MV-4-11 (cell line): Measurements from ENCODE around the gene LINGO4.
"Not testable (repeated sequence)": the region's sequence is repeated elsewhere in the genome, so short reads cannot be mapped to it uniquely, and the experiment has no call there.

Experiments used
- DNase-seq: peaks from one replicate; lab custom pipeline; 2025; lab: John Stamatoyannopoulos, UW

The LINGO4 gene

DNA sequence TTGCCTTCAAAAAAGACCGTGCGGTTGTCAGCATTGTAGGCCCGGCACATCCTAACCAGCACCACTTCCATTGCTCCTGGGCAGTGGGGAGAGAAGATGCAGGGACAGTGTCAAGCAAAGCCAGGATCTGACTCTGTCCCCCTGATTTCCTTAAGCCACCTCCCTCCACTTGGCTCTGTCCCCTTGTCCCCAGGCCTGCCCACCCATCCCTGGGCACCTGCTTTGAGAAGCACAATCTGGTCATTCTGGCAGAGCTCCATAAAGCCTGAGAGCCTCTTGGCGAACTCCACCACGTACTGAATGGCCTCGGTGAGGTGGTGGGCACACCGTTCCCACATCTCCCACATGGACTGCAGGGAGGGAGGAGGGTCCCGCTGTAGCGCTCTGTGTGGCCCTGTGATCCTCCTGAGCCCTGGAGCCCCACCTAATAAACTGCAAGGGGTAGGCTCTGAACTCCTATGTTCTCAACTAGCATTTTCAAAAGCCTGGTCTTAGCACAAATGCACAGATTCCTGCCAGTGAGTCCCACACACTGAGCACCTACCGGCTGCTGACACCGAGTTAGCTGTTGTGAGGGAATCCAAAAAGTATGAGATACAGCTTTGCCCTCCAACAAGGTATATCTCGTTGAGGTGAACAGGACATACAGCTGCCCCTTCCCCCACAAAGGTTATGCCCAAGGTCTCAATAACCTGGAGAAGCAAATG lies 8.2 kb upstream of the LINGO4 start:
- DNase-seq, result no peak

DNA sequence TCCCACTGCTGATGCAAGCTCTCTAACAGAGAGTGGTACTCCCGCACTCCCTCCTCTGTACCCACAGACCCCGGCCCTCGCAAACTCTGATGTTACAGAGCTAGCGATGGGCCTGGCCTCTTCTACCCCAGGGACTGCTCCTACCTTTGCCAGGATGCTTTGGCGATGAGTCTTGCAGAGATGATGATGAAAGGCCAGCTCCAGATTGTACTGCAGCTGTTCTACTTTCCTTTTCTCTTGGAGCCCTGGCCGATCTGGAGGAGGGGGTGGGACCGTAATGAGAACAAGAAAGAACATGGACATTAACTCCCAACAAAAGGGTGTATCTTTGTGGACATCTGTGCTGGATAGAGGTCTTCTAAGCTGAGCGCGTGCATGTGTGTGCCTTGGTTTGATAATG lies 6.0 kb upstream of the LINGO4 start:
- DNase-seq, result no peak

DNA sequence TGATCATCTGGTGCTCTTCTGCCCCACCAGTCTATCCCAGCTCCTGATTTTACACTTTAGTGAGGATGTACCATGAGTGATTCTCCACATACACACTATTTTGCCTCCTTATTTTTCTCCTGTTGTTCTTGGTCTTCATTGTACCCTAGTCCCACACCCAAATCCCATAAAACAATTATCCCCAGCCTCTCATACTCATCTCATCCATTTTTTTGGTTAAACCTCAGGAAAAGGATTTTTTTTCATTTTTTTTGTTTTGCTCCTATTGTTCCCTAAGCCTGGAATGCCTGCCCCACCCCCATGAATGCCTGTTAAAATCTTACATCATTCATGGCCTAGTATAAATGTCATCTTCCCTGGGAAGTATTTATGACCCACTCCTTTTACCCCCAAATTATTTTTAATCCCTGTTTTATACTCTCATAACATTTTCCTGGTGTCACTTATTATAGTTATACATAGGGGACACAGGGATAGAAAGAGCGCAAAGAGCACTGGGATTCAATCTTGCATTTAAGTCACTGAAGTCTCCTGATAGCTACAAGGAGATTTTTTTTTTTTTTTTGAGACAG lies 4.9 kb upstream of the LINGO4 start:
- no peak for DNase-seq

DNA sequence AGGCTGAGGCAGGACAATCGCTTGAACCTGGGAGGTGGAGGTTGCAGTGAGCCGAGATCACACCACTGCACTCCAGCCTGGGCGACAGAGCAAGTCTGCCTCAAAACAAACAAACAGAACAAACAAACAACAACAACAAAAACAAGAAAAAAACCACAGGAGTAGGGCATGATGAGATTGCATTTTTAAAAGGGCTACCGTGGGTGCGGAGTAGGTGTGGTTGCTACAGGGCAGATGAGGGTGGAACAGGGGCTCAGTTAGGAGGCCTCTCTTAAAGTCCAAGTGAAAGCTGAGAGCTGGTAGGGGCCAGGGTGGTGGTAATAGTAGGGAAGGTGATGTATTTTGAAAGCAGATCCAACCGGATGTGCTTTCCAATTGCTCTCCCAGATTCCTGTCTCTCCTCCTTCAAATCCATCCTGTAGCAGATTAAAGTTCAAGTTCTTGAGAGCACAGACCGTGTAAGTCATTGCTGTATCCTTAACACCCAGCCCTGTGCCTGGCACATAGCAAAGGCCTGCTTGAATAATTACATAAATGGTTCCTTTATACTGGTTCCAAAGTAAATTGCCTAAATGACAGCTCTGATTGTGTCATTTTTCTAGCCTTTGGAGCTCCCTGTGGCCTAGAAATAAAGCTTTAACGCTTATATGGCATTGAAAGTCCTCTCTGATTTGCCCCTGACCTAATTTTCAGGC lies 4.2 kb upstream of the LINGO4 start:
- DNase-seq, result no peak

DNA sequence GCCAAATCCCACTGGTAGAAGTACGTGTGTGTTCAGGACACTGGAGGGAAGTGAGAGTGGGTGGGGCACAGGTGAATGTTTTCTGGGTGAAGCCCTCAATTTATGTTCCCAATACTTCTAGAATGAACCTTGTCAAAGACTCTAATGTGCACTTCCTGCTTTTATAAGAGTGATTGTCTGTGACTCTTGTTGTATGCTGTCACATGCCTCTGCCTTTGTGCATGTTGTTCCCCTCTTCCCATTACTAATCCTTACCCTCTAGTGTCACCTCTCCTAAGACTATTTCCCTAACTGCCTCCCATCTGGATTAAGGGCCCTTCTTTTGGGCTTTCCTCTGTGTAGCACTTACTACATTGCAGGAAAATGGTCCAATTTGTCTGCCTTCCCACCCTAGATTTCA lies 2.5 kb upstream of the LINGO4 start:
- no peak for DNase-seq

DNA sequence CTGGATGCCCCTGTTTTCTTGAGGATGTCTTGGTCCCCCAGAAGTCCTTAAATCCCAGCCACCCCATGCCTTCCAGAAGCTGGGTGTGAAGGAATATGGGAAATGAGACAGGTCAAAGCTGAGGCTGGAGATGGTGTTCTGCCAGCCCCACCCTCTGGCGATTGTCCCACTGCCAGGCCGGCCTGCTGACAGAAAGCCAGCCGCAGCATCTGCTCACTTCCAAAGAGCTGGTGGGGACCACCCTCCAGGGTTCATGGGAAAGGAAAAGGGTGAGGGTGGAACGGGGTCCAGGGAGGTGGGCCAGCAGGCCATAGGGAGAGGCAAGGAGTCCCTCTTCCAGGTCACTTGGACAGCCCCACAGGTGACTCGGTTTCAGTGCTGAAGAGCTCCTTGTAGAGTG lies 1.9 kb upstream of the LINGO4 start:
- DNase-seq, result no peak

DNA sequence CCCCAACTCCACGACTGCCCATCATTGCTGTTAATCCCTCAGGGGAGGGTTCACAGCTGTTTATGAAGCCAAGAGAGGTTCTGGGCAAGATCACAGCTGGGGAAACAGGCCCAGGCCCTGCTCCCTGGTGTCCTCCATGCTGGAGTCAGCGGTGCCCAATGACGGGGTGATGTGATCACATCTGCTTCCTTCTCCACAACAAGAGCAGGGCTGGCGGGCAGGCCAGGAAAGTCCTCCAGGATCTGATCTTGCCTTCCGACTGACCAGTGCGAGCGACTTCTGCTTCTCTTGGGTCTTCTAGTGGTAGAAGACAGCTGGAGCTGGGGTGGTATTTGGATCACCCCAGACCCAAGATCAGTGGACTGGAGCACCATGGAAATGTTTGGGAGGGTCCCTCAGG lies 951 bp upstream of the LINGO4 start:
- DNase-seq, result no peak

DNA sequence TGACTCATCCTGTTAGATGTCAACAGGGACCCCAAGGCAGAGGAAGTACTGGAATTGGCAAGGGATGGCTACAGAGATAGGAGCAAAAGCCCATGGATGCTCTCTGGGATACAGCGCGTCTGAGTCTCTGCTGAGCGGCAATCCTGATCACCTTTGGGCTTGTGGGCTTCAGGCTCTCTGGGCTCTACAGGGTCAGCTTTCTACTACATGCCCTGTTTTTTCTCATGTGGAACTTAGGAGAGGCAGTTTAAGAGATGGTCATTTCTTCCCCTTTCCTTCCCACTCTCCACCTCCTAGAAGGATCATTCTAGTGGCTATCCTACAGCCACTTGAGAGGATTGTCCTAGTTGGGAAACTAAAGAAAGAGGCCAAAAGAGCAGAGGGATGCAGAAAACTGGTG lies 1.3 kb downstream of the LINGO4 start:
- no peak for DNase-seq

DNA sequence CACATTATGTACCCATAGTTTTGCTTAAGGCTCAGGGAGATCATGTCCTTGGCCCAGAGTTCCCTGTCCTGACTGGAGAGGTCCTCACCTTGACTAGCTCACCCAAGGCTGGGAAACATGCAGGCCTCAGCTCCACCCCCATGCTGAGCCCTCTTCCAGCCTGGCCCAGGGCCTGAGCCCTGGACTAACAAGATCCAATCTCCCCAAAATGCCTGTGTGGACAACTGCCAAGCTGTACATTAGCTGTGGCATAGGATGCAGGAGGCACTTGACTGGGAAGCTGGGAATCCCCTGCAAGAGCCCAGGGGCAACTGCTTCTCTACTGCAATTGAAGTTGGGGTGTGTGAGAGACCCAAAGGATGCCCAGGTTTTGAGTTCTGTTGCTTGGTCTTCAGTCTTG lies 2.1 kb downstream of the LINGO4 start:
- no peak for DNase-seq

DNA sequence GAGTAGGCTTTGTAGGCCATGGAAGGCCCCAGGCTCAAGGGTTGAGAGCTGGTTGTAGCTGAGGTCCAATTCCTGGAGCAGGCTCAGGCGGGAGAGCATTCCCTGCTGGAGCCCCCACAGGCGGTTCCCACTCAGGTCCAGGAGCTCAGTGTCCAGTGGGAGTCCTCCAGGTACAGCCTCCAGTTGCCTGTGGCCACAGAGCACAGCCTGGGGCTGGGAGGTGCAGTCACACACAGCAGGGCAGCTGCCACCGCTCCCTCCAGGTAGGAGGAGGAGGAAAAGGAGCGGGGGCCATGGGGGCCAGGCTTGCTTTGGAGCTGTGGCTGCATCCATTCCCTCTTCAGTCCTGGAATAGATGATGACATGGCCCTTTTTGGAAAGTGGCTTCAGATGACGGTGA lies 2.8 kb downstream of the LINGO4 start:
- no peak for DNase-seq

DNA sequence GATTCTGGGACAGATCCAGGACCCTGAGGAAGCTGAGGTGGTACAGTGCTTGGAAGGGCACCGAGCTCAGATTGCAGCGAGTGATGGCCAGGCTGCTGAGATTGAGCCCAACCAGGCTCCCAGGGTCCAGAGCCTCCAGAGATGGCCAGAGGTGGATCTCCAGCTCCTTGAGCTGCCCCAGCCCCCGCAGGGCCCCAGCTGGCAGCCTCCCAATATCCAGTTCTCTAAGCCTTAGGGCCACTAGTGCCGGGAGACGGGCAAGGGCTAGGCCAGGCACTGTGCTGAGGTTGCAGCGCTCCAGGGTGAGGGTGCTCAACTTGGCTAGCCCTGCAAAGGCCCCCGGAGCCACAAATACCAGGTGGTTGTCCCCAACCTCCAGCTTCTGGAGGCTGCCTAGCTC lies 3.4 kb downstream of the LINGO4 start:
- DNase-seq, result no peak

DNA sequence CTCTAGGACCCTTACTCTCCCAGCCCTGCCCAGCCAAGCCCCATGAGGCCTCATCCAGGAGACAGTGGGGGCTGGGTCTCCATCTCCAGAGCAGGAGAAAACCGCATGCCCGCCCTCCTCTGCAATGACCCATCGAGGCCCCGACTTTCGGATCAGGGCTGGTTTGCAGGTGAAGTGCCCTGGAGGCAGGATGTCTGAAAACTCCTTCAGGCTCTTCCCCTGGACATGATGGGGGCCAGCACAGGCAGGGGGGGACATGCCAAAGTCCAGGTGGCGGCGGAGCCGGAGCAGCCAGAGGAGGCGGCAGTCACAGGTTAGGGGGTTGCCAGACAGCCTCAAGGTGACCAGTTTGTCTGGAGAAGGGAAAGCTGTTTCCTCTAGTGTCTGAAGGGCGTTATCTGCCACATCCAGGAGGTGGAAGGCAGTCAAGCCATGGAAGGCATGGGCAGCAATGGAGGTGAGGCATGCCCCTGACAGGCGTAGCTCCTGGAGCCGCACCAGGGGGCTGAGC lies 3.9 kb downstream of the LINGO4 start:
- DNase-seq, result no peak

DNA sequence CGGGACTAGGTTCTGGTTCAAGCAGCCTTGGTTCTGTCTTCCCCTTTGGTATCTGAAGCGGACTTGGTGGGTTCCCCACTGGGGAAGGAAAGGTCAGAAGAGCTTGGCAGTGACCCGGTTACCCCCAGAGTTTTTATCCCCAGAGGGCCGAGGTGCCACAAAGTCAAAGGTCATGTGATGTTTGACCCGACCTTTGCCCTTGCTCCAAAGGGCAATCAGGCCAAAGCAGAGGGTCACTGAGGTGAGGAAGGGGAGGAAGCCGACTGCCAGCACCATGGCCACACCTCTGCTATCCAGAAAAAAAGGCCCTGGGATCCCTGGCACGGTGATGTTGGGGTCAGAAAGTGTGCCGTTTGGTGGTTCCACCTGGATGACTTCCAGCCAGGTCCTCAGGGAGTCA lies 4.4 kb downstream of the LINGO4 start:
- DNase-seq, result no peak

DNA sequence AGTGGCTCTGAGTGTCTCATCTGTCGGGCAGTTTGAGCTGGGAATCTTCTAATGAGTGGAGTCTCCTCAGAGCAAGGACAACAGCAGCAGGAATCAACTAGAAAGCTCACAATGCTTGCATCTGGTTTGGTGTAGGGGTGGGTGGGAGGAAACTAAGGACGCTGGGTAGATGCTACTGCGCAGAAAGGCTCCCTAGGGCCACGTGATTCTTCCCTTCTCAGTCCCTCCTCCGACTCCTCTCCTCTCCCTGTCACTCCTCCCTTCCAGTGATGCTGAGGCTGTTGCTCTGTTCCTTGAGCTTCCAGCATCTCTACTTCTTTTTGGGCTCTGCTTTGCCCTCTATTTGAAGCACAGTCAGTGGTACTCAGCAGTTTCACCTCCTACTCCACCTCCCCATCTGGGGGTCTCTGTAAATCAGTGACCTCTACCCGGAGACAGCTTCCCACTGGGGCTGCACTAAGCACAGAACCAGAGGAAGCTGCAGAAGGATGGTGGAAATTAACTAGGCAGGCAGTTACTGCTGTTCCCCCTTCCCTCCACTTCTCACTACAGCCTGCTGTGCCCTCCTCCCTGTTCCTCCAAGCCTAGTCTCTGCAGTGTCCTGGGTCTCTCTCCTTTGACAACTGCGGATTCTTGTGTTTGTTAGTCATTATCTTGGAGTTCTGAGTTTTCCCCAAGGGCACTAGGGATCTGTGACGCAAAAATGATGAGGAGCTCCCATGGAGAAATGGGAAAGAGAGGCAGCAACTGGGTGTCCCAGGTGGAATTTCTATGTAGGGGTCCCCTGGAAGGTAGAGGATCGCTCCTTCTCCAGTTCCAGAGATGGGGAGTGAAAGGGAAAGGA lies 5.8 kb downstream of the LINGO4 start:
- DNase-seq, result no peak

DNA sequence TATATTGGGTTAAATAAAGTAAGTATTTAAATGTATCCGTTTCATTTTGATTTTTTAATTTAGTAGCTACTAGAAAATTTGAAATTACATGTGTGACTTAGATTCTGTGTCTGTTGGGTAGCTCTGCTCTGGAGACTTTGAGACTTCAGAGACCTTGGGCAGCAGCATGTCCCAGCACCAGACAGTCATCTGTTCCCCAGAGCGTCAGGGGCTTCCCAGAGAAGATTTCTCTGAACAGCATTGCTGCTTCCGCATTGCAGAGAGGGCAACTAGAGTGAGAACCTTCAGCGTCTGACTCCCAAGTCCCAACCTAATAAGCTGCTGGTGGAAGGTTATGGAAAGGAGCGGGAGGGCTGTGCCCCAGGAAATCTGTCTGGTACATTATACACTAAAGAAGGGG lies 6.6 kb downstream of the LINGO4 start:
- no peak for DNase-seq

DNA sequence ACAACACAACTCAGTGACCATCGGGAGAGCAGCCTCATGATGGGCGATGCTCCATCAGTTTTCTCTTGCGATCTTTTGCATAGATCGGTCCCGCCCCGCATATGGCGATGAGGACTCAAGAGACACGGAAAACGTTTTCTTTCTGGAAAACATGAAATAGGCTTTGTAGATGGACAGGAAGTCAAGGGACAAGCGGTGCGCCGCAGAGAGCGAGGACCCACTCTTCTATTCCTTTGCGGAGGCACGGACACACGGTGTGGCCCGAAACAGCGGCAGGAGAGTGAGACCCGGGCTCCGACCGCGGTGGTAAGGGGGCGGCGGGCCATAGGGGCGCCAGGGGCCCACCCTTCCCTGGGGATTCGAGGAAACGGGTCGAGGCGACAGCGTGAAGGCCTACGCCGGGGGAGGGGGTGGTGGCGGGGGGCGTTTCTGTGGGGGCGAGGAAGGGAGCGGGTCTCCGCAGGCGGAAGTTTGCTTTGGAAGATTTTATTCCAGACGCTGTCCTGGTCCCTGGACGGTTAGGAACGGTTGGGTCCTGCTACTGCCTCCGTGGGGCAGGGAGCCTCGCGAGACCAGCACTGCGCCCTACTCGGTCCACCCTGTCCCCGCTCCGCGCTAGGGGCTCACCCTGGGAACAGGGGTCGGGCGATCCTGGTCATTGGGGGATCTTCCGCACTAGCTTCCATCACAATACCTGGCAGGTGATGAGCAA lies 14.1 kb downstream of the LINGO4 start:
- DNase-seq, result no peak

DNA sequence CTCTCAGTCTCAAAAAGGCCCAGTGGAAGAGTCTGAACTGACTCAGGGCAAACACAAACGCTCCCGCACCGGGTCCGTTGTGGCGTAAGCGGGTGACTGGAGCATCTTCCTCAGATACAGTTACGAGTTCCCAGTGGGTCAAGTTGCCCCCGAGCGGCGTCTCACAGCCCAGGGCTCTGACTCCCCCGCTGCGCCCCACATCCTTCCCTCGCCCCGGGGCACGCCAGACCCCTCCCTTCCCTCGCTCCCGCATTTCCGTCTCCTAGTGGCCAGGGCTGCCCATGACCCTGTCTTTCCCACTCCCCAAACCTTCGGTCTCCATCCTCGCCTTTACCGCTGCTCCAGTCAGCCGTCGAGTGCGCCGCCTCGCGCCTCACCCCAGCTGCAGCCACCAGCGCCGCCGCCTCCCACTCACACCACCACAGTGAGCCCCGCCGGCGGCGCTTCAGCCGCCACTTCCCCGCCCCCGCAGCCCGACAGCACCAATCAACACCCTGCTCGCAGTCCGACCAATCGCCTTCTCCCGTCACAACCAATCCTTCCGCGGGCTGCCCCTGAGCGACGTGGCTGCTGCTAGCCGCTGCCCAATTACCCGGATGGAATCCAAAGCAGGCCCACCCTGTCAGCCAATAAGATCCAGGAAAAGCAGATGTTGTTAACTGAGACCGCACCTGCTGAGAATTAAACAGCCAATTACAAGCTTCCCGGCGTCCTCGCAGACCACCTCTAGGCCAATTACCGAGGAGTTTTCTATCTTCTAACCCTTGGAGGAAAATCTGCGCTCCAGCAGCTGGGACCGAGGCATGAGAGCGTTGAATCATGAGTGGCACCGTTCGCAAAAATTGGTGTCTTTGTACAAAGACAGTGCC lies 14.9 kb downstream of the LINGO4 start, which contains the start of gene TDRKH:
Gene TDRKH (minus strand): TSS at position 430 of the 869 bp plus-strand sequence. CDS start 7,478 bp downstream, outside the sequence.
- peak; percentile 99 for DNase-seq

DNA sequence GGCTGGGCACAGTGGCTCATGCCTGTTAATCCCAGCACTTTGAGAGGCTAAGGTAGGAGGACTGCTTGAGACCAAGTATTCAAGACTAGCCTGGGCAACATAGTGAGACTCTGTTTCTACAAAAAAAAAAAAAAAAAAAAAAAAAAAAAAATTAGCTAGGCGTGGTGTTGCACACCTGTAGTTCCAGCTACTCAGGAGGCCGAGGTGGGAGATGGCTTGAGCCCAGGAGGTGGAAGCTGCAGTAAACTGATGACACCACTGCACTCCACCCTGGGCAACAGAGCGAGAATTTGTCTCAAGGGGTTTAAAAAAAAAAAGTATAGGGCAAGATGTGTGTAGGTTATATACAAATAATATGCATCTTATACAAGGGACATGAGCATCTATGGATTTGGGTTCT lies 17.5 kb downstream of the LINGO4 start:
- no peak for DNase-seq

DNA sequence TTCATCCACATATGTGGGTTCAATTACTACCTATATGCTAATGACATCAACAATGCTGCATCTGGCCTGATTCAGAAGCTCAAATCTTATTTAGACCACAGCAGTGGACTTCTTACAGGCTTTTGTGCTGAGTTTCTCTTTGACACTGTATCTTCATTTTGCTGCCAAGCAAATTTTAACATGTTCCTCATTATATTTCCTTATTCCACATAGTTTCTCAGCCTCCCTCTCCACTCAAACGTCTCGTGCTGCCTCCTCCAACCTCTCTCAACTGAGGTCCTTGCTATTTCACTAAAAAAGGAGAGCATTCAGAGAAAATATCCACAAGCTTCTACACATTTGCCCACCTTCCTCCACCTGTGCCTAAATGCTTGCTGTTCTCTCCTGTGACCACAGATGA lies 21.4 kb downstream of the LINGO4 start:
- DNase-seq, result no peak

DNA sequence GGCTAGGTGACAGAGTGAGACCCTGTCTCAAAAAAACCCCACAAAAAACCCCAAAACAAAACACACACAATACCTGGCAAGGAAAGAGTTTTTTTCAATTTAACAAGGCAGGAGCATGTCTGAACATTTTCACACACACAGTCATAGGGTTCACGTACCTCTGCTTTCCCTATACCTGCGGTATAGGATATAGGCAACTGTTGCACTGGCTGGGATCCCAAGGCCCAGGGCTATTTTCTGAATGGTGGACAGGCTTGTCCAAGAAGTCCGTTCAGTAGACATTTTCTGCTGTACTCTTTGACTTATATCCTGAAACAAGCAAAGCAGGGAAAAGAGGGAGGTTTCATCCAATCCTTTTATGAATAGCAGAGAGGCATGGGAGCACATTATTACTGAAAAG lies 22.5 kb downstream of the LINGO4 start:
- no peak for DNase-seq

DNA sequence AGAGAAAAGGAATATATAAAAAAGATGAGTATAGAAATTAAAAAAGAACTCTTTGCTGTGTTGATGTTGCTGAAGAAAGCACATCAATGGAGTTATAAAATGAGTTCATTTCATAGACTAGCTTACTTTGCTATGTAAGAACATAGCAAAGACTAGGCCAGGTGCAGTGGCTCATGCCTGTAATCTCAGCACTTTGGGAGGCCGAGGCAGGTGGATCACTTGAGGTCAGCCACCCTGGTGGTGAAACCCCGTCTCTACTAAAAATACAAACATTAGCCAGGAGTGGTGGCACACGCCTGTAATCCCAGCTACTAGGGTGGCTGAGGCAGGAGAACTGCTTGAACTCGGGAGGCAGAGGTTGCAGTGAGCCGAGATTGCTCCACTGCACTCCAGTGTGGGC lies 23.2 kb downstream of the LINGO4 start:
- not testable (repeated sequence) for DNase-seq
